Stimulated activated CD8-positive, alpha-beta memory T cell treated with anti-CD3 and anti-CD28 coated beads, Interleukin-15, amount 100 ng/mL, for 24 hours (primary cell): ENCODE measurements around the gene PLOD1.

Source experiments
- DNase-seq: peaks from one replicate; pipeline ENCODE4 v3.0.0-alpha.2; 2020; ENCODE audit warnings: low read depth

Gene PLOD1

GRCh38 chr1:11979028-11979850 is 44.7 kb downstream of the PLOD1 start:
- DNase-seq, result no peak

GRCh38 chr1:11979851-11980675 is 45.5 kb downstream of the PLOD1 start, which contains the start of gene MFN2:
Gene MFN2 (plus strand): TSS chr1:11980444. CDS start chr1:11989169, 8,725 bp downstream.
- peak; percentile 78 for DNase-seq

GRCh38 chr1:11980676-11980972 is 46.1 kb downstream of the PLOD1 start:
- no peak for DNase-seq

- DNase-seq, result no peak
Measured at GRCh38 chr1:11981378-11982009, 47.0 kb downstream of the PLOD1 start.

- no peak for DNase-seq
Measured at GRCh38 chr1:11982010-11982392, 47.5 kb downstream of the PLOD1 start.

GRCh38 chr1:11984121-11984520 is 49.6 kb downstream of the PLOD1 start:
- DNase-seq, result no peak

- no peak for DNase-seq
Measured at GRCh38 chr1:11984576-11984975, 50.1 kb downstream of the PLOD1 start.

GRCh38 chr1:11985171-11985570 is 50.7 kb downstream of the PLOD1 start:
- DNase-seq, result no peak

- no peak for DNase-seq
Measured at GRCh38 chr1:11985851-11986250, 51.3 kb downstream of the PLOD1 start.

GRCh38 chr1:11989669-11990068 is 55.2 kb downstream of the PLOD1 start:
- no peak for DNase-seq

GRCh38 chr1:11990303-11991032 is 56.0 kb downstream of the PLOD1 start:
- DNase-seq, result no peak

- DNase-seq, result no peak
Measured at GRCh38 chr1:11991969-11992676, 57.6 kb downstream of the PLOD1 start.

- no peak for DNase-seq
Measured at GRCh38 chr1:11997081-11997850, 62.7 kb downstream of the PLOD1 start.

GRCh38 chr1:11998636-11999035 is 64.1 kb downstream of the PLOD1 start:
- DNase-seq, result no peak

GRCh38 chr1:11999236-11999635 is 64.7 kb downstream of the PLOD1 start:
- no peak for DNase-seq

- DNase-seq, result no peak
Measured at GRCh38 chr1:12001249-12001917, 66.9 kb downstream of the PLOD1 start.

GRCh38 chr1:12001996-12002493 is 67.5 kb downstream of the PLOD1 start:
- no peak for DNase-seq

- DNase-seq, result no peak
Measured at GRCh38 chr1:12003762-12004161, 69.2 kb downstream of the PLOD1 start.

- DNase-seq, result no peak
Measured at GRCh38 chr1:12005488-12006166, 71.1 kb downstream of the PLOD1 start.
